Putamen (tissue), 1 donor: ENCODE data around the gene FAM168A.

Experiments
- DNase-seq: peaks from one replicate; pipeline ENCODE4 v3.0.0-alpha.2; 2016; ENCODE audit warnings: low spot score

FAM168A gene

DNA sequence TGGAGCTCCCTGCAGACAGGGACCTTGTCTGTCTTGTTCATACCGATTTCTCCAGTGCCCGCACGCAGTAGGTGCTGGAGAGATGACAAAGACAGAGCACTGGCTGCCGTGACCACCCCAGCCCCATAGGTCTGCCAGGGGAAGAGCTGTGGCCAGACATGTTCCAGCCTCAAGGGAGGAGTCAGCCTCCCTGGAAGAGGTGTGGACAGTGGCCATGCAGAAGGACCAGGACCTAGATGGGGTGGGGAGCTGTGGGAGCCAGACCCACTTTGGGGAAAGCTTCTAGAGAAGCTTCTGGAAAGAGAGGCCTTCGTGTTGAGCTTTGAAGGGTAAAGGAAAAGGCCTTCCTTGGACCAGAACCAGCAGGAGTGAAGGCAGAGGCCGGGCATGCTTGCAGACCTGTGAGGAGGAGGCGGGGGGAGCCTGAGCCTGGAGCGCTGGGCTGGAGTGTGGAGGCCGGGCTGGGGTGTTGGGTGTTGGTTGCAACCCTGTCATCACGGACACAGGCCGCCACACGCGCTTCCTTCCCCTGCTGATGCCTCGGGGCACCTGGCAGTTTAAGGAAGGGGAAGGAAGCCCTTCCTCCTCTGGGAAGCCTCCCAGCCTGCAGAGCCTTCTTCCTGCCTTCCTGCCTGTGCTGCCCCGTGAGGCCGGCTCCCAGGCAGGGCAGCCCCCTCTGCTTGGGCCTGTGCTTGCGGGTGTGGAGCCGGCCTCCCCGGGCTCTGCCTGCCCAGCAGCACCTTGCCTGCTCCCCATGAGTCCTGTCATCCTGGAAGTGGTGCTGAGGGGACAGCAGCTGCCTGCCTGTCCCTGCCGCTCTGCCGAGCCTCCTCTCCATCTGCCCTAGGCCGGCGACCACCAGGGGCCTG is 209.4 kb downstream of the FAM168A start:
- DNase-seq, result no peak

DNA sequence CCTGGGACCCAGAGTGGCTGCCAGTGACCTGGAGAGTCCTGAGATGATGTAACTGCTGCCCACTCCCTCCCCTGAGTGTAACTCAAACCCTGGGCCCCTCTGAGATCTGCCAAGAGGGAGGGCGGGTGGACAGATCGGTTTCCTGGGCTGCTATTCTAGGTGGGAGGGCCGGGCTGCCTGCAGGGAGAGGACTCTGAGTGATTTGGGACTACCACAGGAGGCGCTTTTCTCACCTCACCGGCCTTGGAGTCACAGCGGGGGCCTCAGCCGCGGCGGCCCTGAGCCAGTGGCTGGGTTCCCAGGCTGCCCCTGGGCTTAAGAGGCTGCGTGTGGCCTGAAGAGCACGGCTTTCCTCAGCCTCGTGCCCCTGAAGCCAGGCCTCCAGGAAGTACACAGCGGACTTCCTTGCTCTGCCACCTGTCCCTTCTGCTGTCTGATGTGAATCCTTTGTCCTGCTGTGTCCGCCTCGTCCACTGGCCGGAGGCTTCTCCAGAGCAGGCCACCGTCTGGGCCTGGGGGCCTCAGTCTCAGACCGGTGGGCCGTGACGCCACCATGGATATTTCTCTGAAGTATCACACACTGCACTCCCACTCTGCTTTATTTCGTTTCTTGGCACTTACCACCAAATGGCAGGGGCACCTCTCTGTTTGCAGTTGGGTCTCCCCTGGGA is 210.2 kb downstream of the FAM168A start:
- DNase-seq, result no peak

DNA sequence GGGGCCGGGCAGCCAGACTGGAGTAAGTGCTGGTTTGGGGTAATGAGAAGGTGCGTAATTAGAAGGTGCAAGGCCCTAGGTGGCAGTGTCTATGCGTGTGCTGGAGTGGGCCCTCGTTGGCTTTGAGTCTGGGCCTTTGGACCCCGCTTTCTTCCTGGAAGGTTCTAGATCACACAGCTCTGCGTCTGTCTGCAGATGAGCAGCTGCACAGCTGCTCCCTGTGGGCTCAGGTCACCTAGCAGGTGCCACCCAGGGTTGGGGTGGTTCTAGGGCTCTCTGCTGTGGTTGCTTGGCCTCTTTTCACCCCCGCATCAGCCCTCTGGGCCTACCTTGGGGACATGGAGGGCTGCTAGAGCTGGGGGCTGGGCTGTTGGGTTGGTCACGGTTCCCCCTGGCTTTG is 211.4 kb downstream of the FAM168A start:
- DNase-seq, result no peak

DNA sequence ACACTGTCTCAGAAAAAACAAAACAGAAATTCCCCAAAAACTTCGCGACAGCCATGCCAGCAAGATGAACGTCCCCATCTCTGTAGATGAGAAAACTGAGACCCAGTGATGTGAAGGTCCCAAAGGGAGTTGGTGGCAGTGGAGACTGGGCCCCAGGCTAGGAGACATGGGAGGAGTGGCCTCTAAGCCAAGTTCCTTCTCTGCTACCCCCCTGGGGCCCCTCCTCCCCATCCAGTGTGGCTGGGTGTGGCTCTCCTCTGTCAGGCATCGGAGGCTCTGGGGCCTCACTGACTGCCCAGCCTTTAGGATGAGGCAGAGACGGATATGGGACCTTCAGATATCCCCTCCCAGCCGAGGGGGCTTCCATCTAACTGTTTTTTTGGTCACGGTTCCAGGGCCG is 211.9 kb downstream of the FAM168A start:
- no peak for DNase-seq

DNA sequence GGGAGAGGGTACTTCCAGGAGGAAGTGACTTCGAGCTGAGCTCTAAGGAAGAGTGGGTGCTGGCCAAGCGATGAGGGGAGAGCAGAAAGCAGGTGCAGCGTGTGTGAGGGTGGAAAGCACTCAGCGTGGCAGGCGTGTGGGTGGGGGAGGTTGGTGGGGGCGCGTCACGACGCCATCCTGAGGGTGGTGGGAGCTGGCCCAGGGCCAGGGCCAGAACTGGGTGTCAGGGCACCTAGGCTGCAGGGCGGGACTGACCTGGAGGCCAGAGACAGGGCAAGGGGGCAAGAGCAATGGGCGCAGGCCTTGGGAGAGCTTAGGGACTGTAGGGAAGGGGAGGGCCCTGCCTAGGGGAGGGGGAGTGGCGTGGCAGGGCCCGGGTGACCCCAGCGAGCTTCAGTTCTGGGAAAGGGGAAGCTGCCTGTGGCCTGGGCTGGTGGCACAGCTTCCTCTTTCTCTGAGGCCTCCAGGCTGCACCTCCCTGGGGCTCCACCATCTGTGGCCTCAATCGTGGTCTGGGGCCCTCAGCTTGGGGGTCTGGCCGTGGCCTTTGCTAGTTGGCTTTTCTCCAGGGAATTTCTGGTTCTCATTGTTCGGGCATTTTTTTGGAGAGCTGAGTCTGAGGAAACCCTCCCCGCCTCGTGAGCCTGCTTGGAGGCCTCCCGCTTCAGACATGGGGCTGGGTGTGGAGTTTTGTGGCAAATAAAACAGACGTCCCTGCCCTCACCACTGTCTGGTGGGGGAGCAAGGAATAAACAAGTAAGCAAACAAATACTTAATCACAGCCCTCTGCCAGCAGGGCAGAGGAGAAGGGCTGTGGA is 212.8 kb downstream of the FAM168A start:
- peak; percentile 41 for DNase-seq

DNA sequence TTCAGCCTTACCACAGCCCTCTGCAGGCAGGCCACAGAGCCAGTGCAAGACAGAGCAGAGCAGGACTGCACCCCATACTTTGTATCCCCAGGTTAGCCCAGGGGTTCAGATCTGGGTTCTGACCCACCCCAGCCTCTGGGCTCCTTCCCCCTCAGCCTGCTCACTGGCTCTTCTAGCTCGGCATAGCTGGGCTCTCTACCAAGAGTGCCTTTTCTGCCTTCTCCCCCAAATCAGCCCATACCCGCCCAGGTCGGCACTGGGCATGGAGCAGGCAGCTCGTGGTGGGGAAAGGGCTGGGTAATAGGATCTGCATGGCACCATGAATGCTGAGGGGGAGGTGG is 213.4 kb downstream of the FAM168A start:
- DNase-seq, result no peak

DNA sequence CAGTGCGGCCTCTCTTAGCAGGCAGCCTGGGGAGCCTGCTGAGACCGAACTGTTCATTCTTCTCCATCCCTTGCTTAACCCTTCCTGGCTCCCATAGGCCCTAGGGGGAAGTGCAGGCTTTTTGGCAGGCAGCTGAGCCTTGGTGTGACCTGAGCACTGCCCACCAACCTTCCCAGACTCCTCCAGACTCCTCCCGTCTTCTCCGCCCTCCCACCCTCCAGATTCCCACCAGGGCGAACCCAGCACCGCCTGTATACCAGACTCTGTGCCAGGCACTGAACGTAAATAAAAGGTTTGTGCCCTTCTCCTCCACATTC is 213.8 kb downstream of the FAM168A start:
- no peak for DNase-seq

DNA sequence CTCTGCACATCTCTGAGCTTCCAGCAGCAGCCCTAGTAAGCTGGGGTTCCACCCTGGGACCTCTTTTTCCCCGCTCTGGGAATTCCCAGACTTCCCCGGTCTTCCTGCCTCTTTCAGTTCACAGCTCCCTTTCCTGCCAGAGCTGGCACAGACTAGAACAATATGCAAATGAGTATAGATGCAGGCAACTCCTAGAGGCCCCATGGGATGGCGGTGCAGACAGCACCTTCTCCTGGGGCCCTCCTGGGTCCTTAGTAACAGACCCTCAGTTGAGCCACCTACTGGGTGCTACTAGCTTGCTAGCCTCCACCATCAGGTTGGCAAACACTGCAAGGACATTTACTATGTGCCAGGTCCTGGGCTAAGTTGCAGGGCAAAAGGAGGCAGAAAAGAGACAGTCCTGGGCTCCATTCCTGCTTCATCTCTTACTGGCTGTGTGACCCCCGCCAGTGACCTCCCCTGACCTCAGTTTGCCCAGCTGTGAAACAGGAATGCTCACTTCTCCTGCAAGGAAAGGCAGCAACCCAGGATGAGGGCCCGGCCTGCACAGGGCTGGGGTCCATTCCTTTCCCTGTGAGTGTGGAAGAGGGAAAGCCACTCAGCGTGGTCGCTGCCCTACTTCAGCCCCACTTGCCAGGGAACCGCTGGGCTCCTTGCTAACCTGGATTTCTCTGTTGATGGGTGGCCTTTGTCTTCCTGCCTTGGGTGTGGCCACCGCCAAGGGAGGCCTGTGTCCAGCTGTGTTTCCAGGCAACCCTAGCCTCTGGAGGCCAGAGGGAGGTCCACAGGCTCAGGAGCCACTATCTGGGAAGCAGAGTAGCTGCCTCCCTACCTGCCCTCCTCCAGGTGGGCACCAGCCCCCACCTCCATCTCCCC is 214.4 kb downstream of the FAM168A start:
- peak; percentile 61 for DNase-seq

DNA sequence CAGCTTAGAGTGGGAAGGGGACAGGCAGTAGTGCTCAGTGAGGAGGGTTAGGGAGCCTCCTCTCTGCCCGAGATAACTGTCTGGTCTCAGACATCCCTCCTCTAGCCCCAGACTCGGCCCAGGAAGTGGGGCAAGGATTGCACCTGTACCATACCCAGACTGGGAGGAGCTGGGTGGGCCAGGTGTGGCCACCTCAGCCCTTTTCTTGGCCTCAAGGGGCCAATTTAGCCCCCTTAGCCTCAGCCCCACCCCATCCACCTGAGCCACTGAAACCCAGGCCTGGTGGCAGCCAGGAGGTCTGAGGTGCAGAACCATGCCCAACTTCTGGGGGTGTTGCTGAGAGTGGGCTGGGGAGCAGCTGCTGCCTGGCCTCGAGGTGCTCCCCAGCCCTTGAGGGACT is 215.2 kb downstream of the FAM168A start:
- no peak for DNase-seq

DNA sequence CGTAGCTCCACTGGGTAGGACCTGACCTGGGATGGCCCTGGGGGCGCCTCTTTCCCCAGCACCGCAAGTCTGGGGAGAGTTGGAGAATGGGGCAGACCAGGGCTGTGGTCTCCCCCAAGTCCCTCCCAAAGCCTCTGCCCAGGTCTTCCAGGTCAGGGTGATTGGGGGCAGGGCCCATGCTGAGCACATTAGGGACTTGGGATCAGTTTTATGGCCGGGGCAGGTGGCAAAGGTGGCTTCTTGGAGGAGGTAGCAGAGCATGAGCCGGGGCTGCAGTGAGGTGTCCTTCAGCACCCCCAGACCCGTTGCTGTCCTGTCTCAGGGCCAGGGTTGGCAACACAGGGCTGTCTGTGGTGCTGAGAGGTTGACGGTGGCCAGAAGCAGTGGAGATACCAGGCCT is 215.7 kb downstream of the FAM168A start:
- no peak for DNase-seq

DNA sequence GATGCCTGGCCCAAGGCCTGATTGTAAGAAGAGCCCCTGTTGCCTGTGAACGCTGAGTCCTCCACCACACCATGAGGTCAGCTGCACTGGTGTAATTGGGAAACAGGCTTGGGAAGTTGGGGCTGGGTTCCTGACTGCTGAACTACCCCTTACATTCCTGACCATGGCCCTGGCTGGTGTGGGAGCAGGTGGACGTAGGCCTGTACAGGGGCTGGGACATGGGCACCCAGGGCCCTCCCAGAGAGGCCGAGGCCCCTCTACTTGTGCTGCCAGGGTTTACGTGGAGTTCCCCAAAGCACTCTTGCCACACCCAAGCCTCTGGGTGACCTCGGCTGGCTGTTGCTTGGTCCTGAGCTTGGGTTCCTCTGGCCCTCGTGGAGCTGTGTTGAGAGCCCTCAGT is 216.3 kb downstream of the FAM168A start:
- DNase-seq, result no peak

DNA sequence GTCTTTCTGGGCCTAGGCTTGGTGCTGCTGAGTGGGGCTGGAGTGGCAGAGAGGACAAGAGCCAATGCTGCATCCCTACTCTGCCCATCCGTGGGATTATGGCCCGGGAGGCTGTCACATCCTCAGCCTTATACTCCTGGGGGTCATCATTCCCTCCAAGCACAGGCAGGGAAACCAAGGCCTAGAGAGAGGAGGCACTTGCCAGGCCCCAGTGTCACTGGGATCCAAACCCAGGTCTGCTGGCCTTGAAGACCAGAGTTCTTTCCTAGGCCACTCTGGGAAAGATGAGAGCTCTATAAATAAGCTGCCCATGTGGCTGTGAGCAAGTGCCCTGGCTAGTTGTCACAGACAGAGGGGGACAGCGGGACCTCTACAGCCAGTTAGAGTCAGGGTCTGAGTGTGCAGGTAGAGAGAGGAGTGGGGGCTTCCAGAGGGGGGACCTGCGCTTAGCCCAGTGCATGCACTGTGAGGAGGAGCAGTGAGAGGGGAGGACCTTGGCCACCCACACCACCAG is 217.0 kb downstream of the FAM168A start:
- no peak for DNase-seq

DNA sequence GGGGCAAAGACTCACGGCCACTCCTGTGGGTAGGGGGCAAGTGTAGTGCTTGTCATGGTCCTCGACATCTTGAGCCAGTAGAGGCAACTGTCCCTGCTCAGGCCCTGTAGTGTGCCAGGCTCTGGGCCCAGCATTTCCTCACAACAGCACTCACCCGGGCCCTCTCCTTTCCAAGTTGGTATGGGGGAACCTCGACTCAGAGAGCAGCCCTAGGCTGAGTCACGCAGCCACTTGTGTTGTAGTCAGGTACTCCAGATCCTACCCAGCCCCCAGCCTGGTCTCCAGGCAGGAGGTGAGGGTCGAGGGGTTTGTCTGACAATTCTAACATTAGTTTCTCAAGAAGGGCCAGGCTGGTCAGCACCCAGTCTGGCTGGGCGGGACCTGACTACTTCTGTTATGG is 217.6 kb downstream of the FAM168A start:
- no peak for DNase-seq

DNA sequence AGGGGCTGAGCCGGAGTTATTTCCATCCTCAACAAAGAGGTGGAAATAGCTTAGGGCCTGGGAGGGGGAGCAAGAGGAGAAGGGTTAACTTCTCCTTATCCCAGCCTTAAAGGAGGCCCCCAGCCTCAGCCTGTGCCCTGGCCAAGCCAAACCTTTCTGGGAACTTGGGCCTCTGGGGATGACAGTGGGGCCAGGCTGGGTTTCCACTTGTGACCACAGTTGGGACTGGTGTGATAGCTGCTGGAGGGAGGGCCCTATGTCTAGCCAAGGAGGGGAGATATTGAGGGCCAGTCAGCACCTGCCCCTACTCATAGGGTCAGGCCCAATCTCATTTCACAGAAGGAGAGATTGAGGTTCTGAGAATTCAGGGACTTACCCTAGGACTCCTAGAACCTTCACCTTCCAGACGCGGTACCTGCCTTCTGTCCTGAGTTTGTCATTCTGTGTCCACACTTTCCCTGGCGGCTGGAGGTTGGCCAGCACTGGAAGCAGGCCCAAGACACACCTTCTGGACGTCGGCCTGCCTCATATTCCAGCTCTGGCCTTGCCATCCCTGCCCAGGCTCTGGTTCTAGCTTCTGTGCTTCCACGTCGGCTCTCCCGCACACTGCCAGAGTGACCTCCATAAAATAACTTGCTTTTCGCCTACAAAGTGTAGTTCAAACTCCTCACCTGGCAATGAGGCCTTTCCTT is 218.6 kb downstream of the FAM168A start:
- DNase-seq, result no peak

DNA sequence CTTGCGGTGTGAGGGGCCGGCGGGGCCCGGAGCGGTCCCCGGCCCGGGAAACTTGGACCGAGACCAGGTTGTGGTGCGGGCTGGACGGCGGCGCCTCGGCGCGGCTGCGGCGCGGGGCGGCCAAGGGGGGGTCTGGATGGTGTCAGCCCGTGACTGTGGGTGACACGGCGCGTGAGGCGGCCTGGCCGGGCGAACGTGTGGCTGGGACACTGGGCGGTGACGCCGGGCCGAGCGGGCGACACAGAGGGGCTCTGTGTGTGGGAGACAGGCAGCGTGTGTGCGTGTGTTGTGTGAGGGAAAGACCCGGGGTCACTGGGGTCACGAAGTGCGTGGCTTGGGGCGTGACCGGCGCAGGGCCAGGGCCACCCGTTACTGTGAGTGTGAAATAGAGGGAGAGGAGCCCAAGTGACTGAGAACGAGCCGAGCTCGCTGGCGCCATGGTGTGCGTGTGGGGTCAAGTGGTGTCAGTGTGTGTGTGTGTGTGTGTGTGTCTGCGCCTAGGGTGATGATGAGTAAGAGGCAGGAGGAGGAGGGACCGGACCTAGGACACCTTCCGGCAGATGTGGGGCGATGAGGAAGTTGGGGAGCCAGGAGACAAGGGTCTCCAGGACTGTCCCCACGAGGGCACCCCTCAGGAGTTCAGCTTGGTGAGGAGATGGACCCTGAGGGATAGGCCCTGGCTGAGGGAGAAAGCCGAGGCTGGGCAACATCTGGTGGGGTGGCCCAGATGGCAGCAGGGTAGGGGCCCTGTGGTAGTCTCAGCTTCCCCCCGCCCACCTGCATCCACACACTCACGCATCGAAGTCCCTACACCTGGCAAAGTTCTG is 220.9 kb downstream of the FAM168A start:
- DNase-seq, result peak; percentile 40

DNA sequence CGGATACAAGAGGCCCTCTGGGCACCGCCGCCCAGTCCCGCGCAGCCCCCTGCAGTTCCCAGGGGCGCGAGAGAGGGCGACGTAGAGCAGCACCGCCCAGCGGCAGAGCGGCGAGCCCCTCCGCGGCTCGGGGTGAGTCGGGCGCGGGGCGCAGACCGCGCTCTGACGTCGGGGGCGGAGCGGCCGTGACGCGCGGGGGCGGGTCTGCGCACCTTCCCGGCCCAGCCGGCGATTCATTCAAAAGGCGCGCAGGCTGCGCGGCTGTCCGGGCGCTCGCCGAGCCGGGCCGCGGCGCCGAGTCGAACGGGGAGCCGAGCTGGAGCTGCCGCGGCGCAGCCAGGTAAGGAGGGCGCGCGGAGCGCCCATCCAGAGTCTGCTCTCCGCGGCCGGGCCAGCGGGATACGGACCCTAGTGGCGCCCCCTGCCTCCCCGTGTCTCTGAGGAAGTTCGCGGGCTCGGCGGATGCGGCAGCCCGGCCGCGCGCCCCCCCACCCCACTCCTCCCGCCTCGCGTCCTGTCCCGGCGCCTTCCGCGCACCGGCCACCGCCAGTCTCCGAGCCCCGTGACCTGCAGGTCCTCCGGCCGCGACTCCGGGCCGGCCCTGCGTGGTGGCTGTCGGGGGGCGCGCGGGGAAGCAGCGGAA is 221.6 kb downstream of the FAM168A start, which contains the start of gene RELT:
Gene RELT (plus strand): TSS at position 240 of the 643 bp plus-strand sequence. CDS start 12,738 bp downstream, outside the sequence.
- peak; percentile 88 for DNase-seq

DNA sequence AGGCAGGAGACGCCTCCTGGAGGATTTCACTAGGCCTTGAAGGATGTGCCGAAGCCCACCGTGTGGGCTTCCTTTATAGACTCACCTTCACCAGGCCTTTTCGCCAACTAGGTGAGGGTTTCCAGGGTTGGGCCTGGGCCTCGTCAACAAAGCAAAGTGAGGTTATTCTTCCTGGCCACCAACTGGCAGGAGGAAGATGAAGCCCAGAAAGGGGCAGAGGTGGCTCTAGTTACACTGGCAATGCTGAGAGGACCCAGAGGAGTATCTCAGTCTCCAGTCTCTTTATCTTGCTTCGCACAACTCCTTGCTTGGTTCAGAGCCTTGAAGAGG is 222.1 kb downstream of the FAM168A start:
- no peak for DNase-seq

DNA sequence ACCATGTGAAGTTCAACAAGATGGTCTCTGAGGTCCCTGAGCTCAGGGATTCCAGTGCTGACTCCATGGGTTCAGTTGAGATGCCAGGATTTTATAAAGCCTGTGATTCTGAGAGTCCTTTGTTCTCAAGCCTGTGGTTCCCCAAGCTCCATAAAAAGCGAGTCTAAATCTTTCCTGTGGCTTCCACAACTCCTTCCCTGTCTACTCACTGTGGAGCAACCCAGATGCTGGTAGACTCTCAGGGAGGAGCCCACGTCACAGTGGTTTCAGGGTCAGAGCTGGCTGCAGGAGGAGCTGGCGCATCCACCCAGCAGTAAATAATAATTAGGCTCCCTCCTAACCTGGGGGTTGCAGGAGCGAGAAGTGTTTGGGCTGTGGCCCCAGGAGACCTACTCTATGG is 223.8 kb downstream of the FAM168A start:
- no peak for DNase-seq

DNA sequence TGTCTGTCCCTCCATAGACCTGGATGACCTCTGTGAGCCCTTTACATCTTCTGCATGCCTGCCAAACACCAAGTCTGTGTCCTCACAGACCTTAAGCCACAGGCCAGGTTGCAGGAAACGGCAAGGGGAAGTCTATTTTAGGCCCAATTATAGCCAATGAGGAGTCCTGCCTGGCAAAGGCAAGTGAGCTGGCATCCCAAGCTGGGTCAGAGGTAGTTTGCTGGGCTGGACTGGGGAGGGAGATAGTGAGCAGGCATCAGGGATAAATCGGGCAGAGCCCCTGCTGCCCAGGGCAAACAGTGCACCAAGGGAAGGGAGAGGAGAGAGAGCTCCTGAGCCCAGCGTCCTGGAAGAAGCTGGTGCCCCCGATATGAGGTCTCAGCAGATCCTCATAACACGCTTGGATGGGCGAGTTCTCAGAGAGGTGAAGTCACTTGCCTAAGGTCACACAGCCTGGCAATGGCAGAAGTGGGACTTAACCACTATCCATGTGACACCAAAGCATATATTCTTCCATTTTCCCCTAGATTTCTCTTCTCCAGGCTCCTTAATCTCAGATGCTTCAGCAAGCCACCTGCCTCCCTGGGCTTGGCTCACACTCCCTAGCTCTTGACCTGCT is 225.4 kb downstream of the FAM168A start:
- no peak for DNase-seq
